Measurements from ENCODE around the gene SGF29.

Gene SGF29

GRCh38 chr16:28553776-28554633, at the start of gene SGF29:
TSS of gene SGF29 (plus strand) at chr16:28553920. CDS start at chr16:28581070, 27,150 bp downstream.
- TF ChIP-seq, protein P1, sequence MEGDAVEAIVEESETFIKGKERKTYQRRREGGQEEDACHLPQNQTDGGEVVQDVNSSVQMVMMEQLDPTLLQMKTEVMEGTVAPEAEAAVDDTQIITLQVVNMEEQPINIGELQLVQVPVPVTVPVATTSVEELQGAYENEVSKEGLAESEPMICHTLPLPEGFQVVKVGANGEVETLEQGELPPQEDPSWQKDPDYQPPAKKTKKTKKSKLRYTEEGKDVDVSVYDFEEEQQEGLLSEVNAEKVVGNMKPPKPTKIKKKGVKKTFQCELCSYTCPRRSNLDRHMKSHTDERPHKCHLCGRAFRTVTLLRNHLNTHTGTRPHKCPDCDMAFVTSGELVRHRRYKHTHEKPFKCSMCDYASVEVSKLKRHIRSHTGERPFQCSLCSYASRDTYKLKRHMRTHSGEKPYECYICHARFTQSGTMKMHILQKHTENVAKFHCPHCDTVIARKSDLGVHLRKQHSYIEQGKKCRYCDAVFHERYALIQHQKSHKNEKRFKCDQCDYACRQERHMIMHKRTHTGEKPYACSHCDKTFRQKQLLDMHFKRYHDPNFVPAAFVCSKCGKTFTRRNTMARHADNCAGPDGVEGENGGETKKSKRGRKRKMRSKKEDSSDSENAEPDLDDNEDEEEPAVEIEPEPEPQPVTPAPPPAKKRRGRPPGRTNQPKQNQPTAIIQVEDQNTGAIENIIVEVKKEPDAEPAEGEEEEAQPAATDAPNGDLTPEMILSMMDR (IDR thresholded peaks at IDR 0.05; ENCODE audit: low read depth, low read length), result peak; percentile 2; the same call in 1 of the 2 replicates
- no peak for TF ChIP-seq EZH2phosphoT487 (IDR thresholded peaks at IDR 0.05; ENCODE audit: low read depth)
- H3K9ac ChIP-seq (ENCODE audit: low read length), result peak within 1 kb of the TSS; percentile 78
- H3K79me2 ChIP-seq (ENCODE audit: low read length), result peaks cover 21% of the 10 kb centered on the region
- H2AFZ ChIP-seq (ENCODE audit: low read depth, low read length), result peak within 1 kb of the TSS; percentile 25; the same call in 1 of the 2 replicates
- H3K4me1 ChIP-seq (ENCODE audit: low read length), result peaks cover 35% of the 10 kb centered on the region
- H3K27me3 ChIP-seq (ENCODE audit: low read depth, low read length), result no peaks in the 10 kb centered on the region
- H3K9me3 ChIP-seq (ENCODE audit: insufficient read depth, low read length), result no peaks in the 10 kb centered on the region
- peak within 1 kb of the TSS; percentile 84 for H3K27ac ChIP-seq (ENCODE audit: low read length)
- H4K20me1 ChIP-seq (ENCODE audit: insufficient read depth, low read length), result no peaks in the 10 kb centered on the region
- peak within 1 kb of the TSS; percentile 74 for H3K4me2 ChIP-seq (ENCODE audit: low read length)
- peak within 1 kb of the TSS; percentile 80 for H3K4me3 ChIP-seq (ENCODE audit: low read length)
- peaks cover 18% of the 10 kb centered on the region for H3K36me3 ChIP-seq (replicated peaks; ENCODE audit: low read depth, low read length)

DNA sequence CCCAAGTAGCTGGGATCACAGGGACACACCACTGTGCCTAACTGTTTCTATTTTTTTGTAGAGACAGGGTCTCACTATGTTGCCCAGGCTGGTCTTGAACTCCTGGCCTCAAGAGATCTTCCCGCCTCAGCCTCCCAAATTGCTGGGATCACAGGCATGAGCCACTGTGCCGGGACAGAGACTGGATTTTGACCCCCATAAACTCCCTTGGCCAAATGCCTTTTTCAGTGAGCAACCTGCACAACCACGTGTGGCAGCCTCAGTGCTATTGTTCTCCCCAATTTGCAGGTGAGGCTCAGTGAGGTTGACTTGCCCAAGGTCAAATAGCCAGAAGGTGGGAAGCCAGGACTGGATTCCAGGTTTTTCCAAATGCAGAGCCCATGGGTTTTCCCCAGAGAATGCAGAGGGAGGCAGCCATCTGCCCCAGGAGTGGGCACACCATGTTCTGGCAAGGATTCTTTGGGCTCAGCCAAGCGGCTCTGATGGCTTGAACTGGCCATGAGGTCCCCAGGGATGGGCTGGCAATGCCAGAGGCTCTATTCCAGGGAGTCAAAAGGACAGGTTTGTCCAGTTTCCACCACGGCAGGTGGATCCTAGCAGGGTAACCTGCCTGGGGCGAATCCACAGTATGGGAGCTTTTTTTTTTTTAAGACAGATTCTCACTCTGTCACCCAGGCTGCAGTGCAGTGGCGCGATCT, 48.9 kb upstream of the SGF29 start:
- Histone ChIP-seq H3K9ac (ENCODE audit: low read length) (peak overlapping the region; percentile 93; the same call in 1 of the 2 replicates), H3K27me3 (ENCODE audit: low read depth, low read length) (no peaks in the 10 kb centered on the region), H3K9me3 (ENCODE audit: insufficient read depth, low read length) (no peaks in the 10 kb centered on the region), H2AFZ (ENCODE audit: low read depth, low read length) (no peak overlapping the region), H3K4me3 (ENCODE audit: low read length) (peak overlapping the region; percentile 84), H3K36me3 (replicated peaks; ENCODE audit: low read depth, low read length) (peaks cover 27% of the 10 kb centered on the region), H4K20me1 (ENCODE audit: insufficient read depth, low read length) (no peaks in the 10 kb centered on the region), H3K4me1 (ENCODE audit: low read length) (peaks cover 77% of the 10 kb centered on the region), H3K4me2 (ENCODE audit: low read length) (peak overlapping the region; percentile 93), H3K79me2 (ENCODE audit: low read length) (peaks cover 65% of the 10 kb centered on the region), H3K27ac (ENCODE audit: low read length) (peak overlapping the region; percentile 92; the same call in 1 of the 2 replicates)
- TF ChIP-seq, protein P1 (IDR thresholded peaks at IDR 0.05; ENCODE audit: low read depth, low read length), result no peak
- no peak for TF ChIP-seq EZH2phosphoT487 (IDR thresholded peaks at IDR 0.05; ENCODE audit: low read depth)

GRCh38 chr16:28505489-28506137, 48.1 kb upstream of the SGF29 start:
- Histone ChIP-seq H3K27me3 (ENCODE audit: low read depth, low read length) (no peaks in the 10 kb centered on the region), H3K36me3 (replicated peaks; ENCODE audit: low read depth, low read length) (peaks cover 25% of the 10 kb centered on the region), H3K79me2 (ENCODE audit: low read length) (peaks cover 65% of the 10 kb centered on the region), H3K4me1 (ENCODE audit: low read length) (peaks cover 70% of the 10 kb centered on the region), H2AFZ (ENCODE audit: low read depth, low read length) (no peak overlapping the region), H3K9ac (ENCODE audit: low read length) (peak overlapping the region; percentile 93), H3K27ac (ENCODE audit: low read length) (peak overlapping the region; percentile 92), H3K9me3 (ENCODE audit: insufficient read depth, low read length) (no peaks in the 10 kb centered on the region), H3K4me3 (ENCODE audit: low read length) (peak overlapping the region; percentile 84), H4K20me1 (ENCODE audit: insufficient read depth, low read length) (no peaks in the 10 kb centered on the region), H3K4me2 (ENCODE audit: low read length) (peak overlapping the region; percentile 93)
- TF ChIP-seq, protein P1 (IDR thresholded peaks at IDR 0.05; ENCODE audit: low read depth, low read length), result no peak
- no peak for TF ChIP-seq EZH2phosphoT487 (IDR thresholded peaks at IDR 0.05; ENCODE audit: low read depth)

Measured in OCI-LY3 (cell line).